Left lung (tissue), 10 donors: ENCODE results near the gene MRC2. TPM values are rescaled to one million over a fixed set of nuclear protein-coding genes. Genes with fewer than 3 reads are reported as not detected.

Experiments
- ATAC-seq: fragments of 200-7000 bp; cut with Tn5 transposase; one replicate; pipeline ENCODE4 v1.9.1; 2020; ENCODE audit warnings: moderate library complexity
- DNase-seq, 4 donors: peaks; one replicate each; pipeline ENCODE4 v3.0.0-alpha.2; 2013 to 2020
- H3K27ac ChIP-seq, 2 donors: fragments of 200-600 bp; sonication (generic) in 1 of 2; one replicate each; pipeline versions ENCODE4 v1.5.0 to v1.8.0; 2020 to 2021
- H3K27me3 ChIP-seq, 2 donors: fragments of 200-600 bp; sonication (generic) in 1 of 2; one replicate each; pipeline versions ENCODE4 v1.5.0 to v1.8.0; 2020 to 2021
- H3K36me3 ChIP-seq, 2 donors: fragments of 200-600 bp; sonication (generic) in 1 of 2; one replicate each; pipeline versions ENCODE4 v1.5.0 to v1.8.0; 2020 to 2021
- H3K4me1 ChIP-seq, 2 donors: fragments of 200-600 bp; one replicate each; pipeline ENCODE4 v1.8.0; 2021
- H3K4me3 ChIP-seq, 2 donors: fragments of 200-600 bp; sonication (generic) in 1 of 2; one replicate each; pipeline versions ENCODE4 v1.5.0 to v1.8.0; 2020 to 2021; ENCODE audit warnings: mild to moderate bottlenecking in 1 of 2
- H3K9me3 ChIP-seq, 2 donors: fragments of 200-600 bp; sonication (generic) in 1 of 2; one replicate each; pipeline versions ENCODE4 v1.5.0 to v1.8.0; 2020 to 2021
- intact Hi-C, 2 donors: fragments of 100-400 bp; cut with DNase I; formaldehyde crosslinking; loops; one replicate each; pipeline versions ENCODE4 v1.11.2 to v1.14.2; 2022
- polyA plus RNA-seq, 6 donors: library from polyadenylated mRNA; unstranded; fragments of 120-200 nt; gene quantifications; one replicate each; pipeline ENCODE4 v1.2.1, GENCODE V29; 2013; ENCODE audit not compliant: insufficient read length in 6 of 6
- total RNA-seq, 2 donors: library from RNA; stranded (reverse); fragmentation: NEBNext Ultra II Directional; extraction: Animal tissue kit (Norgen Biotek cat#: 25700); gene quantifications; one replicate each; pipeline ENCODE4 v1.2.1, GENCODE V29; 2021
- TF ChIP-seq, protein P1 (sequence below), 2 donors: fragments of 200-600 bp; sonication (generic) in 1 of 2; IDR thresholded peaks; one replicate each; pipeline versions ENCODE4 v1.5.0 to v1.8.0; 2021; ENCODE audit warnings: antibody characterized with exemption in 2 of 2
- donor health status: DM: no; HTN: yes; CAD: no.
- donor health status: DM: no; HTN: no; CAD: no.

The MRC2 gene
- total and polyA plus RNA-seq, 8 donors = 84.5 to 151 (median 101) TPM

DNA sequence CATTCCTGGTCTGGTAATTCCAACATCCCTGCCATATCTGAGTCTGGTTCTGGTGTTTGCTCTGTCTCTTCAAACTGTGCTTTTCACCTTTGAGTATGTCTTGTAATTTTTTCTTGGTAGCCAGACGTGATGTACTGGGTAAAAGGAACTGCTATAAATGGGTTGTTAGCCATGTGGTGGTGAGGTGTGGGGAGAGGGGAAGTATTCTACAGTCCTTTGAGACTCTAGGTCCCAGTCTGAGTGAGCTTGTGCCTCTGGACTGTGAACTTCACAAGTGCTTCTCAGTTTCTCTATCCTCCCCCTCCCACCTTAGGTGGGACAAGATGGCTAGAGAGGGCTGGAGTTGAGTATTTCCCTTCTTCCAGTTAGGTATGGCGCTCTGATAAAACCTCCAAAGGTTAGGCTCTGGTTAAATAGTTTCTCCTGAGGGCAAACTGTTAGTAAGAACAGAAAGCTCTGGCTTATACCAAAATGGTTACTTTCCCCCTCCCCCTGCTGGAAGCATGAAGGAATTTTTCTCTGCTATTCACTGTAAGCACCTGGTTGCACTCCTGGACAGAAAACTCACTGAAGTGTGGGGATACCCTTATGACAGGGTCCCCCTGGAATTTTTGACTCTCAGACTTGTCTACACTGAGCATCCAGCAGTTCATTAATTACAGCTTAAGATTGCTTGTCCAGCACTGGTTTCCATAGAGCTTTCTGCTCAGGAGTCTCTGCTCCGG is 92.8 kb downstream of the MRC2 start:
- Histone ChIP-seq H3K9me3 (no peaks in the 10 kb centered on the region), H3K27me3 (peaks cover 0 to 9% of the 10 kb centered on the region in 2 donors), H3K4me3 (no peak overlapping the region), H3K4me1 (no peaks in the 10 kb centered on the region), H3K27ac (no peak overlapping the region), H3K36me3 (no peaks in the 10 kb centered on the region)
- intact Hi-C loops = no loop called here
- DNase-seq = no peak
- TF ChIP-seq, protein P1, sequence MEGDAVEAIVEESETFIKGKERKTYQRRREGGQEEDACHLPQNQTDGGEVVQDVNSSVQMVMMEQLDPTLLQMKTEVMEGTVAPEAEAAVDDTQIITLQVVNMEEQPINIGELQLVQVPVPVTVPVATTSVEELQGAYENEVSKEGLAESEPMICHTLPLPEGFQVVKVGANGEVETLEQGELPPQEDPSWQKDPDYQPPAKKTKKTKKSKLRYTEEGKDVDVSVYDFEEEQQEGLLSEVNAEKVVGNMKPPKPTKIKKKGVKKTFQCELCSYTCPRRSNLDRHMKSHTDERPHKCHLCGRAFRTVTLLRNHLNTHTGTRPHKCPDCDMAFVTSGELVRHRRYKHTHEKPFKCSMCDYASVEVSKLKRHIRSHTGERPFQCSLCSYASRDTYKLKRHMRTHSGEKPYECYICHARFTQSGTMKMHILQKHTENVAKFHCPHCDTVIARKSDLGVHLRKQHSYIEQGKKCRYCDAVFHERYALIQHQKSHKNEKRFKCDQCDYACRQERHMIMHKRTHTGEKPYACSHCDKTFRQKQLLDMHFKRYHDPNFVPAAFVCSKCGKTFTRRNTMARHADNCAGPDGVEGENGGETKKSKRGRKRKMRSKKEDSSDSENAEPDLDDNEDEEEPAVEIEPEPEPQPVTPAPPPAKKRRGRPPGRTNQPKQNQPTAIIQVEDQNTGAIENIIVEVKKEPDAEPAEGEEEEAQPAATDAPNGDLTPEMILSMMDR (IDR thresholded peaks at IDR 0.05) = no peak
- peak; percentile 89 for ATAC-seq

DNA sequence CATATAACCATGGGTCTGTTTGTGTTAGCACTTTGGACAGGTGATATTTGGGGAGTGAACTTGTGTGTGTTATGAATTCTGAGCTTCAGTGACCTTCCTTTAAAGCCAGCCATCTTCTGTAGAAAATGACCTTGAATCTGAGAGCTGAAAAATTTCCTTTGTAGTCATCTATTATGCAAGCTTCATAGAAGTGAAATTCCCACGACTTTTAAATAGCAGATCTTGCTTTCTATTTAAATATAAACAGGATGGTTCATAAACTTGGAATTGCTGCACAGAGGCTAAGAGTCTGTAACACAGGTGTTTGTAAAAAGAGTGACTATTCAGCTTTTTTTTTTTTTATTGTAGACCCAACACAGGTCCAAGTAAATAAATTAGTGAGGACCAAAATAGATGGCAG is 95.2 kb downstream of the MRC2 start:
- TF ChIP-seq, protein P1 (IDR thresholded peaks at IDR 0.05) = no peak

DNA sequence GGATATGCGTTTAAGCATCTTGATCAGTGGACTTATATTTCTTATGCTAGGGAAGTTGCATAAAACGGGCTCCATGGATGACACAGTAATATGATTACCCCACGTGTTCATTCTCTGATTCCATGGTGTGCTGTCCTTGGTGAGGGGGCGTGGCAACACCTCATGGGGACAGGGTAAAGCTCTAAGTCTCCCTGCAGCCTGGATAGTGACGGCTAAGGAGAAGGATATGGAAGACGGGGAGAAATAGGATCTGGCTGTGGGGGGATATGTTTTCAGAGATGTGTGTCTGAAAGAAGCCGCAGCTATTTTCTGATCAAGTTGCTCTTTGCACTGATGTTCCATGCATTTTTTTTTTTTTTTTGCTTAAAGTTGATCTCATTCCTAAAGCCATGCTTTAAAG is 96.4 kb downstream of the MRC2 start:
- no peaks in the 10 kb centered on the region for H3K36me3 ChIP-seq
- no peaks in the 10 kb centered on the region for H3K9me3 ChIP-seq
- ATAC-seq (no peak), DNase-seq (no peak)
- H3K4me1 ChIP-seq = no peaks in the 10 kb centered on the region
- intact Hi-C loops = no loop called here
- no peak overlapping the region for H3K27ac ChIP-seq
- TF ChIP-seq, protein P1 (IDR thresholded peaks at IDR 0.05) = no peak
- no peak overlapping the region for H3K4me3 ChIP-seq
- H3K27me3 ChIP-seq = peaks cover 0 to 12% of the 10 kb centered on the region in 2 donors

More for the DNA sequence above, 95.2 kb downstream of the MRC2 start:
- Histone ChIP-seq H3K4me3 (no peak overlapping the region), H3K27me3 (peaks cover 0 to 9% of the 10 kb centered on the region in 2 donors), H3K9me3 (no peaks in the 10 kb centered on the region), H3K36me3 (no peaks in the 10 kb centered on the region), H3K27ac (no peak overlapping the region), H3K4me1 (no peaks in the 10 kb centered on the region)
- intact Hi-C loops = no loop called here
- no peak for DNase-seq
- no peak for ATAC-seq

DNA sequence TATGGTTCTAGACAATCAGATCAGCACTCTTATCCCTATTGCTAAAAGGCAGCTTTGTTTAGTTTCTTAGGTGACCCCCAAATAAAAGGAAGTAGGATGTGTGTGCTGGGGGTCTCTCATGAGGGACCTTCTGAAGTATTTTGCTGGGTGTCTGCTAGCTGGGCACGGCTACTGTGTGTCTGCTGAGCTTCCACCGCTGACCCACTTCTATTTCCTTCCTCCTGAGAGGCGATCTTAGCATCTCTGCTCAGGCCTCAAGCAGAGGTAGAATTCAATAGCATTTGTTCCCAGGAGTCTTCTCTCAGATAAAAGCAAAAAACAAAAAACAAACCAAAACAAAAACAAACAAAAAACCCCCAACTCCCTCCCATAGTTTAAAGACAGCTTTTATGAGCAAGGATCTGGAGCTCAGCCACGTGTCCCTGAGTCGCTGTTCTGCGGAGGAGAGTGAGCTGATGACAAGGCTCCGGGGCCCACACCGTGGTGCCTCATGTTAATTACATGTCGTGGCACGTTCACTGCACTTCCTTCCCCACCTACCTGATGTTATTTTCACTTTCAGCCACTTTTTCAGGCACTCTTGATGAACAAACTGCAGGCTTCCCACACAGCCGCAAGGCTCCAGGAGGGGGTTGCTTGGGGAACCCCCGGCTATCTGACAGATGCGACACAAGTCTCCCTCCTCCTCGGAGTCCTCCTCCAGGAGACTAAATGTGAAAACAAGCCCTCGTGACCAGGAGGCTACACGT is 97.1 kb downstream of the MRC2 start:
- Histone ChIP-seq H3K4me3 (no peak overlapping the region), H3K27ac (peak overlapping the region in 1 of 2 donors; percentile 14)

More for the DNA sequence above, 97.1 kb downstream of the MRC2 start:
- no peak for ATAC-seq
- no peak for DNase-seq
- intact Hi-C loops = no loop called here
- Histone ChIP-seq H3K36me3 (no peaks in the 10 kb centered on the region), H3K27me3 (peaks cover 0 to 13% of the 10 kb centered on the region in 2 donors), H3K9me3 (no peaks in the 10 kb centered on the region), H3K4me1 (no peaks in the 10 kb centered on the region)
- TF ChIP-seq, protein P1 (IDR thresholded peaks at IDR 0.05) = no peak
